Activated CD4-positive, alpha-beta memory T cell treated with anti-CD3 and anti-CD28 coated beads for 36 hours (primary cell): ENCODE data around the gene PIK3CB. TPM values are rescaled to one million over a fixed set of nuclear protein-coding genes. Genes with fewer than 3 reads are reported as not detected.
"Not testable (repeated sequence)": the region's sequence is repeated elsewhere in the genome, so short reads cannot be mapped to it uniquely, and the experiment has no call there.

Source experiments
- CTCF ChIA-PET: fragments of 350-600 bp; sonication (Branson Sonifier 250); formaldehyde crosslinking; loops from one replicate; lab custom pipeline; 2021; ENCODE audit warnings: antibody characterized with exemption, inconsistent platforms; lab: Charles Lee
- POLR2A ChIA-PET: fragments of 350-600 bp; sonication (Branson Sonifier 250); formaldehyde crosslinking; loops from one replicate; lab custom pipeline; 2021; ENCODE audit warnings: antibody characterized with exemption; lab: Charles Lee
- DNase-seq: peaks from one replicate; pipeline ENCODE4 v3.0.0-alpha.2; 2020
- H3K27ac Mint-ChIP-seq: one replicate; pipeline ENCODE4 v1.8.0; 2021; ENCODE audit warnings: mixed read lengths
- H3K27me3 Mint-ChIP-seq: one replicate; pipeline ENCODE4 v1.8.0; 2021; ENCODE audit warnings: mixed read lengths
- H3K36me3 Mint-ChIP-seq: one replicate; pipeline ENCODE4 v1.8.0; 2021; ENCODE audit warnings: mixed read lengths
- H3K4me1 Mint-ChIP-seq: one replicate; pipeline ENCODE4 v1.8.0; 2021; ENCODE audit warnings: low read depth, mixed read lengths
- H3K4me3 Mint-ChIP-seq: one replicate; pipeline ENCODE4 v1.8.0; 2021; ENCODE audit warnings: mild to moderate bottlenecking, mixed read lengths
- H3K9me3 Mint-ChIP-seq: one replicate; pipeline ENCODE4 v1.8.0; 2021; ENCODE audit warnings: mixed read lengths
- intact Hi-C: fragments of 100-400 bp; cut with micrococcal nuclease; formaldehyde crosslinking; loops from one replicate; pipeline ENCODE4 v1.15.1; 2023
- total RNA-seq, 2 experiments: library from RNA; stranded (reverse); gene quantifications; one replicate each; pipeline ENCODE4 v1.2.3, GENCODE V29; 2021

Gene PIK3CB
- total RNA-seq, 2 experiments from 2014 or later, result 23.0 to 24.8 TPM

GRCh38 chr3:138726946-138727730, 107.6 kb downstream of the PIK3CB start:
- peaks cover 5% of the 10 kb centered on the region for H3K36me3 Mint-ChIP-seq
- no peak for DNase-seq
- peaks cover 15% of the 10 kb centered on the region for H3K4me1 Mint-ChIP-seq
- ChIA-PET POLR2A (no interaction called here), CTCF (interaction anchor here (0.5 to 1.3 kb wide), 2 partner anchors 188 to 245 kb away, joined by 3 to 4 read pairs; no protein-coding TSS in a partner anchor)
- H3K9me3 Mint-ChIP-seq, result no peaks in the 10 kb centered on the region
- no peak overlapping the region for H3K4me3 Mint-ChIP-seq
- no peak overlapping the region for H3K27ac Mint-ChIP-seq
- intact Hi-C loops, result no loop called here
- no peaks in the 10 kb centered on the region for H3K27me3 Mint-ChIP-seq

GRCh38 chr3:138726042-138726441, 108.7 kb downstream of the PIK3CB start:
- DNase-seq, intact Hi-C loops, POLR2A ChIA-PET, H3K27me3 Mint-ChIP-seq, H3K27ac Mint-ChIP-seq, H3K4me3 Mint-ChIP-seq, H3K9me3 Mint-ChIP-seq, H3K36me3 Mint-ChIP-seq: not testable (repeated sequence)
- peaks cover 17% of the 10 kb centered on the region for H3K4me1 Mint-ChIP-seq
- CTCF ChIA-PET, result interaction anchor here (0.8 to 1.3 kb wide), 2 partner anchors 189 to 210 kb away, joined by 3 read pairs; no protein-coding TSS in a partner anchor

GRCh38 chr3:138725116-138725515, 109.6 kb downstream of the PIK3CB start:
- ChIA-PET CTCF (no interaction called here), POLR2A (no interaction called here)
- Mint-ChIP-seq H3K4me1 (peaks cover 17% of the 10 kb centered on the region), H3K27ac (no peak overlapping the region), H3K4me3 (no peak overlapping the region), H3K9me3 (no peaks in the 10 kb centered on the region), H3K27me3 (no peaks in the 10 kb centered on the region), H3K36me3 (peaks cover 3% of the 10 kb centered on the region)
- no peak for DNase-seq
- intact Hi-C loops, result no loop called here

- CTCF ChIA-PET, result no interaction called here
- no peaks in the 10 kb centered on the region for H3K27me3 Mint-ChIP-seq
- peaks cover 3% of the 10 kb centered on the region for H3K36me3 Mint-ChIP-seq
- intact Hi-C loops, result no loop called here
- no peak overlapping the region for H3K27ac Mint-ChIP-seq
- peaks cover 18% of the 10 kb centered on the region for H3K4me1 Mint-ChIP-seq
- DNase-seq, result no peak
- no peaks in the 10 kb centered on the region for H3K9me3 Mint-ChIP-seq
- H3K4me3 Mint-ChIP-seq, result no peak overlapping the region
- POLR2A ChIA-PET, result no interaction called here
Measured at GRCh38 chr3:138724443-138724842, 110.3 kb downstream of the PIK3CB start.

- peaks cover 15% of the 10 kb centered on the region for H3K4me1 Mint-ChIP-seq
- POLR2A ChIA-PET, result interaction anchor here (0.6 kb wide), 1 partner anchor 215 kb away, joined by 4 read pairs; no protein-coding TSS in a partner anchor
Measured at GRCh38 chr3:138718849-138719248, 115.9 kb downstream of the PIK3CB start.

GRCh38 chr3:138717348-138717747, 117.4 kb downstream of the PIK3CB start:
- ChIA-PET POLR2A (no interaction called here), CTCF (interaction anchor here (0.5 kb wide), 1 partner anchor 70 kb away, joined by 4 read pairs; no protein-coding TSS in a partner anchor)
- intact Hi-C loops, result no loop called here
- H3K27ac Mint-ChIP-seq, result no peak overlapping the region
- no peak for DNase-seq
- H3K4me3 Mint-ChIP-seq, result no peak overlapping the region
- H3K4me1 Mint-ChIP-seq, result peaks cover 12% of the 10 kb centered on the region
- H3K27me3 Mint-ChIP-seq, result no peaks in the 10 kb centered on the region
- peaks cover 15% of the 10 kb centered on the region for H3K36me3 Mint-ChIP-seq
- H3K9me3 Mint-ChIP-seq, result no peaks in the 10 kb centered on the region

More at GRCh38 chr3:138718849-138719248, 115.9 kb downstream of the PIK3CB start:
- no peak overlapping the region for H3K27ac Mint-ChIP-seq
- peaks cover 12% of the 10 kb centered on the region for H3K36me3 Mint-ChIP-seq
- intact Hi-C loops, result no loop called here
- H3K9me3 Mint-ChIP-seq, result no peaks in the 10 kb centered on the region
- no peak overlapping the region for H3K4me3 Mint-ChIP-seq
- no peaks in the 10 kb centered on the region for H3K27me3 Mint-ChIP-seq
- DNase-seq, result no peak
- CTCF ChIA-PET, result no interaction called here

GRCh38 chr3:138712086-138712485, 122.6 kb downstream of the PIK3CB start:
- Mint-ChIP-seq H3K27me3 (no peaks in the 10 kb centered on the region), H3K9me3 (no peaks in the 10 kb centered on the region), H3K36me3 (peaks cover 10% of the 10 kb centered on the region), H3K27ac (no peak overlapping the region), H3K4me1 (no peaks in the 10 kb centered on the region), H3K4me3 (no peak overlapping the region)
- ChIA-PET POLR2A (no interaction called here), CTCF (interaction anchor here (1.0 to 1.9 kb wide), 3 partner anchors 14 to 212 kb away, joined by 3 to 8 read pairs (median 5); no protein-coding TSS in a partner anchor)
- DNase-seq, result no peak
- intact Hi-C loops, result no loop called here

- DNase-seq, result no peak
- intact Hi-C loops, result no loop called here
- Mint-ChIP-seq H3K27ac (no peak overlapping the region), H3K9me3 (no peaks in the 10 kb centered on the region), H3K36me3 (peaks cover 6% of the 10 kb centered on the region), H3K4me1 (no peaks in the 10 kb centered on the region), H3K4me3 (no peak overlapping the region), H3K27me3 (no peaks in the 10 kb centered on the region)
- ChIA-PET POLR2A (interaction anchor here (0.8 kb wide), 1 partner anchor 49 kb away, joined by 3 read pairs; no protein-coding TSS in a partner anchor), CTCF (interaction anchor here (3.2 to 14.8 kb wide), 2 partner anchors 210 to 218 kb away, joined by 13 to 245 read pairs; no protein-coding TSS in a partner anchor)
Measured at GRCh38 chr3:138705675-138706074, 129.1 kb downstream of the PIK3CB start.

GRCh38 chr3:138696666-138697370, 137.9 kb downstream of the PIK3CB start:
- Mint-ChIP-seq H3K9me3 (no peaks in the 10 kb centered on the region), H3K4me1 (no peaks in the 10 kb centered on the region), H3K27me3 (no peaks in the 10 kb centered on the region), H3K36me3 (peaks cover 10% of the 10 kb centered on the region), H3K27ac (no peak overlapping the region), H3K4me3 (no peak overlapping the region)
- DNase-seq, result no peak
- intact Hi-C loops, result loop anchor here (5.0 kb wide), 1 partner anchor 220 kb away; no protein-coding TSS in a partner anchor
- ChIA-PET POLR2A (no interaction called here), CTCF (interaction anchor here (1.3 to 14.8 kb wide), 4 partner anchors 102 to 227 kb away, joined by 4 to 245 read pairs (median 11); no protein-coding TSS in a partner anchor)

GRCh38 chr3:138694287-138695007, 140.3 kb downstream of the PIK3CB start:
- POLR2A ChIA-PET, result no interaction called here
- intact Hi-C loops, result loop anchor here (5.0 kb wide), 1 partner anchor 217 kb away; no protein-coding TSS in a partner anchor
- CTCF ChIA-PET, result interaction anchor here (0.7 to 14.8 kb wide), 5 partner anchors 134 to 242 kb away, joined by 3 to 245 read pairs (median 4); no protein-coding TSS in a partner anchor
- H3K4me3 Mint-ChIP-seq, result no peak overlapping the region
- DNase-seq, result no peak
- no peaks in the 10 kb centered on the region for H3K27me3 Mint-ChIP-seq
- H3K9me3 Mint-ChIP-seq, result no peaks in the 10 kb centered on the region
- no peak overlapping the region for H3K27ac Mint-ChIP-seq
- H3K4me1 Mint-ChIP-seq, result no peaks in the 10 kb centered on the region
- peaks cover 7% of the 10 kb centered on the region for H3K36me3 Mint-ChIP-seq

GRCh38 chr3:138692152-138692551, 142.6 kb downstream of the PIK3CB start:
- ChIA-PET POLR2A (no interaction called here), CTCF (interaction anchor here (0.6 to 14.8 kb wide), 5 partner anchors 23 to 231 kb away, joined by 3 to 245 read pairs (median 5); no protein-coding TSS in a partner anchor)
- Mint-ChIP-seq H3K27ac (no peak overlapping the region), H3K9me3 (no peaks in the 10 kb centered on the region), H3K27me3 (no peaks in the 10 kb centered on the region), H3K4me3 (no peak overlapping the region), H3K4me1 (peaks cover 6% of the 10 kb centered on the region), H3K36me3 (peaks cover 16% of the 10 kb centered on the region)
- intact Hi-C loops, result no loop called here
- DNase-seq, result no peak
